Measurements from ENCODE around the gene TCF12.

The TCF12 gene

DNA sequence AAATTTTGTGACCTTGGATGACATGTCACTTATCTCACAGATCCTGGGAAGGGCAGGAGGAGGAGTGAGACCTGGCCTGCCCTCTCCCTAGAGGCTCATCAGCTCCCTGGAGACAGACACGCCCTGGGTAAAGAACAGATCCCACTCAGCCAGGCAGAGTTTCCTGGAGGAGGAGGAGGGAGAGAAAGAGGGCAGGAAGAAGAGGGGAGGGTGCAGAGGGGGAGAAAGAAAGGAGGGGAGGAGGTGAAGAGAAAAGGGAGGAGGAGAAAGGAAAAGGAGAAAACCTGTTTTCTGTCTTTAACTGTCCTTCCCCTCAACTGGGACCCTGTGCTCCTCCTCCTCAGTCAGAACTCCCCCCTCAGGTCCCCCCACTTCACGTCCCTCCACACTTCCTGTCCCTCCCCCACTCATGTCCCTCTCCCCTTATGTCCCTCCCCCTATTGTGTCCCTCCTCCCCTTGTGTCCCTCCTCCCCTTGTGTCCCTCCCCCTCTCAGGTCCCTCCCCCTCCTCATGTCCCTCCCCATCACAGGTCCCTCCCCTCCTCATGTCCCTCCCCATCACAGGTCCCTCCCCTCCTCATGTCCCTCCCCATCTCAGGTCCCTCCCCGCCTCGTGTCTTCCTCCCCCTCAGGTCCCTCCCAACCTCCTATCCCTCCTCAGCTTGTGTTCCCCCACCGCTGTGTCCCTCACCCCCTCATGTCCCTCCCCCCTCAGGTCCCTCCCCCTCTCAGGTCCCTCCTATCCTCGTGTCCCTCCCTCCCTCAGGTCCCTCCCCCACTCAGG lies 405.6 kb downstream of the TCF12 start:
- DNase-seq (ENCODE audit: insufficient read length, low spot score) (peak; percentile 88), FAIRE-seq (peak; percentile 96)

DNA sequence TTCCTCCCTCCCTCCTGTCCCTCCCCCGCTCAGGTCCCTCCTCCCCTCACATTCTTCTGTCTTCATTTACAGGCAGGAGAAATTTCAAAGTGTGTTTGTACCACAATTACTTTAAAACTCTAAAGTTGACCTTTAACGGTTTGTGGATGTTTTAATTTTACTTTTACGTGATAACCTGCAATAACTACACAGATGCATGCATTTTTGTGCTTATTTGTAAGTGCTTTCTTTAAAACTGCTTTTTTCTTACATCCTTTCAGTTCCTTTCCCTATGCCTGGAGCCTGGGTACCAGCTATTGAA lies 406.1 kb downstream of the TCF12 start:
- DNase-seq (ENCODE audit: insufficient read length, low spot score) (no peak), FAIRE-seq (no peak)

GRCh38 chr15:57324944-57325679 lies 406.7 kb downstream of the TCF12 start:
- no peak for FAIRE-seq

DNA sequence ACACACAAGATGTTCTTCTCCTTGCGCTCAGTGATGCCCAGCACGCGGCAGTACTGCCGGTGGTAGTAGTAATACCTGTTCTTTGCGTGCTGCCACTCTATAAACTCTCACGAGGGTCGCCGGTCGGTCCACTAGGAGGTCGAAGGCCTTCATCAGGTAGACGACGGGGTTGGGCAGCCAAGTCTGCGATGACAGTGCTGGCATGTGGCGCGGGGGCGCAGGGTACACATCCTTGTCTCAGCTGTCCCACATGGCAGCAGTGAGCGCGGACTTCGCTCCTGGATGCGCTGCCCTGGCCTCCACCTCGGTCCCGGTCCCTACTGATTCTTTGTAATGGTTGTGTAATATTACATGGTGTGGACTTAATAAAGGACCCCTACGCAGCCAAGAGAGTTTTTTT lies 407.8 kb downstream of the TCF12 start:
- FAIRE-seq (no peak), DNase-seq (ENCODE audit: insufficient read length, low spot score) (no peak)

More at GRCh38 chr15:57324944-57325679, 406.7 kb downstream of the TCF12 start:
- DNase-seq (ENCODE audit: insufficient read length, low spot score): no peak

DNA sequence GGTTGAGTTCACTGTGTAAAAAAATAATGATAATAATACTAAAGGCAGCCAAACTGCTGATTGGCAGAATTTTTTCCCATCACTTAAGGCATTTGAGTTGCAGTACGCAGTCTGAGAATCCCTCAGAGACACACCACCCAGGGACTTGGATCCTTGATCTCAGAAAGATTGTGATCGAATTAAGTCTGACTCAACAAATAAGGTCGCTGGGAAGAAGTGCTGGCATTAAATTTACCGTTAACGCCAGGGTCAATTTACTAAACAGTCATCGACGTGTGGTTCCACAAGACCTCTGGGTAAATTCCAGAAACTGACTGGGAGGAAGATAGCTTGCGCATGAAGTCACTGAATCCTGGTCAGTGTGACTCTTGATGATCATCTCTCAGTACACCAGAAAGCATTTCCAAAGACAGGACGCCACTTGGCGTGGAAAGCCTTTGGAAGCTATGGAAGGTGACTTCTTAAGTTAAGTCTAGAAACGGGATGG lies 409.6 kb downstream of the TCF12 start:
- FAIRE-seq (peak; percentile 57), DNase-seq (ENCODE audit: insufficient read length, low spot score) (peak; percentile 73)

DNA sequence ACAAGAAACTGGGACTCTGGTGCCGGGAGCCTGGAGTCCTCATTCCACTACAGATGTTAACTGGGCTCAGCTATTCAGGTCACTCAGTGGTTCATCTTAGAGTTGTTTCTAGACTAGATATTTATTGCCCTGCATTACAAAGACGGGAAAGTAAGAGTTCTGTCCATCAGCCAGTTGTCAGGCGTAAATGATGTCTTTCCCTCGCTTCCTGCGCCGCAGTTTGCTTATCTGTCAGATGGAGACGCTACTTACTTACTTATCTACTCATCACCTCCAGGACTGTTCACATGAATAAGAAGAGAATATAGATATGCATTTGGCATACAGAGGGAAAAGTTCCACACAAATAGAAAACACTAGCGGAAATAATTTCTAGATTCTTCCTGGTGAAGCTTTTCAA lies 410.0 kb downstream of the TCF12 start:
- FAIRE-seq: no peak

GRCh38 chr15:57328897-57329296 lies 410.5 kb downstream of the TCF12 start:
- no peak for FAIRE-seq
- DNase-seq (ENCODE audit: insufficient read length, low spot score): no peak

More for the DNA sequence above, 410.0 kb downstream of the TCF12 start:
- no peak for DNase-seq (ENCODE audit: insufficient read length, low spot score)

DNA sequence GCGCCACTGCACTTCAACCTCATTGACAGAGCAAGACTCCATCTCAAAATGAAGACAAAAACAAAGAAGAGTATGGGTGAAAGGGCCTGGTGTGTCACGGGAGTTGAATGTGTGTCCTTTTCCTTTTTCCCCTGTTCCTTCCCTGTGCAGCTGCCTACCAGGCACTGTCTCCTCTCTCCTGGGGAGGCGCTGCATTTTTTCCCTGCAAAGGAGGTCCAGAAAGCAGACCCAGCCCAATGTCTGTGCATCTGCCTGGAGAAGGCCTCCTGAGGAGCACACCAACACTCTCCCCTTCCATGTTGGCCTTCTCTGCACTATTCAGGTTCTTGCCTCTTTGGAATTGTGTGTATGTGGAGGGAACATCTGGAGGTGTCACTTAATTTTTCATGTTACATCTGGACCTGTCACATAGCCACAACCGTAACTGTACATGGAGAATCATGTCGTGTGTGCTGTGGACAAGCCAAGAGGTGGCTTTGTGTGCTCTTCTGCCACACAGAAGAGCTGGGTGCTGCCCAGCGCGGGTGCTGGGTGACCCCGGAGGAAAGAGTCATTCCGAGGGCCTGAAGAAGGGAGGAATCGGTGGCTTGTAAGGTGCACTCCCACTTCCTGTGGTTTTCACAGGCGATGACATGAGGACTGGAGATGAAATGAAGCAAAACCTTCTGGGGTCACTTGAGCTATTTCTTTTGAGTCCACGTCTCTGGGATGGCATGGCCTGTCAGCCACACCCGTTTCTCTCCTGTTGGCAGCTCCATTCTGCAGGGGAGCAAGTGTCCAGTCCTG lies 411.3 kb downstream of the TCF12 start:
- FAIRE-seq (no peak), DNase-seq (ENCODE audit: insufficient read length, low spot score) (no peak)

DNA sequence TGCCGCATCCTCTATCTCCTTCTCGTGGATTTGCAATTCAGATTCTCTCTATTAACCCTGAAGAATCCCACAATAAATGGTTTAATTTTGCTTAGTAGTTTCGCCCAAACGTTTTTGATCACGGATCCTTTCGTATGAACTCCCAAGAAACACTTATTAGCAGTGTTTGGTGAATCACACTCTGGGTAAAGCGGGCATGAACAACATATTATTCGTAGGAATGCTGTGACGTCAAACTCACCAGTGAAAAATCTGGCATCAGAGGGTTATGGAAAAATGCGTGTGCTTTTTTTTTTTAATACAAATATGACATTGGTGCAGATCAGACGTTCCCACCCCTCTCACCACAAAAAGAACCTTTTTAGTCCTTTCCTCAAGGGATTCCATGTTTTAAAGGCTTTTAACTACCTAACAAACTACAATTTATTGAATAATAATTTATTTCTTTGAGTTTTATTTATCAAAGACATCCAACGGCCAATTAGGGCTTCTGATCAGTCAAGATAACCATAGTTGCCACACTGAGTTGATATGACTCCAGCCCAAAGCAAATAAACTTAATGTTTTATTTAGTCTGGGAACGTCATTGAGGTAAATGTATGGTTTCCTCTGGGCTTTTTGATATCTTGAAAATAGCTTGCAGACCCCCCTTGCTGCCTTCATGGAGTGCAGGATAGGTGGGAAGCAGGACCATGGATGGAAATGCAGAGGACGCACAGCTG lies 412.3 kb downstream of the TCF12 start:
- FAIRE-seq: no peak

GRCh38 chr15:57332326-57332725 lies 413.9 kb downstream of the TCF12 start:
- FAIRE-seq: no peak
- no peak for DNase-seq (ENCODE audit: insufficient read length, low spot score)

More for the DNA sequence above, 412.3 kb downstream of the TCF12 start:
- no peak for DNase-seq (ENCODE audit: insufficient read length, low spot score)

DNA sequence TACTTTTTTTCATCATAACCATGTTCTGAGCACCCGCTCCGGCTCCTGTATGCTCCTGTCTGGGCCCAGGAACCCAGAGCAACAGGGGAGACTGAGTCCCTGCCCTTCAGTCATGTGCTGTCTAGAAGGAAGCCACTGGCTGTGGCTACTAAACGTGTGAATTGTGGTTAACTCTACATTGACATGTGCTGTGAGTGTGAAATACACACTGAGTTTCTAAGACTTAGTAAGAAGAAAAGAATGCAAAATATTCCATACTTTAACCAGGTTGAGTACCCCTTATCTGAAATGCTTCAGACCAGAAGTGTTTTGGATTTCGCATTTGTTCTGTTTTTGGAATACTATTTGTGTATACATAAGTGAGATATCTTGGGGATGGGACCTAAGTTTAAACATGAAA lies 415.0 kb downstream of the TCF12 start:
- no peak for DNase-seq (ENCODE audit: insufficient read length, low spot score)

DNA sequence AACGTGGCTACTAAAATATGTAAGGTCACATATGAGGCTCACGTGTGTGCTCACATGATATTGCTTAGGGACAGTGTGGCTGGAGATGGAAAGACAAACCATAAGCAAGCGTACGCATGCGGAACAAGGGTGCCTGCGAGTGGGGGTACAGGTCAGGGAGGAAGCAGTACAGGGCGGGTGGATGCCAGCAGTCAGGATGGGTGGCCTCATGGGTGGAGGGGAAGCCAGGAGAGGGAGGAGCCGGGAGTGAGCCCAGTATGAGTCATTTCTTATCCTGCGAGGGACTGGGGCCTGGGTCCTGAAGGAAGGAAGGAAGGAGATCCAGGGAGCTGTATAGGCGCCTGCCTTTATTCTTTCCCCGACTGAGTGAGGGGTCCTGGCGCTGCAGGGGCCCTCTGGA lies 415.8 kb downstream of the TCF12 start:
- DNase-seq (ENCODE audit: insufficient read length, low spot score): peak; percentile 51
- no peak for FAIRE-seq

More for the DNA sequence above, 415.0 kb downstream of the TCF12 start:
- no peak for FAIRE-seq

- no peak for FAIRE-seq
- DNase-seq (ENCODE audit: insufficient read length, low spot score): no peak
Measured at GRCh38 chr15:57335293-57335715, 416.9 kb downstream of the TCF12 start.

GRCh38 chr15:57335719-57336118 lies 417.3 kb downstream of the TCF12 start:
- DNase-seq (ENCODE audit: insufficient read length, low spot score) (no peak), FAIRE-seq (no peak)

- no peak for DNase-seq (ENCODE audit: insufficient read length, low spot score)
Measured at GRCh38 chr15:57337868-57338411, 419.5 kb downstream of the TCF12 start.

DNA sequence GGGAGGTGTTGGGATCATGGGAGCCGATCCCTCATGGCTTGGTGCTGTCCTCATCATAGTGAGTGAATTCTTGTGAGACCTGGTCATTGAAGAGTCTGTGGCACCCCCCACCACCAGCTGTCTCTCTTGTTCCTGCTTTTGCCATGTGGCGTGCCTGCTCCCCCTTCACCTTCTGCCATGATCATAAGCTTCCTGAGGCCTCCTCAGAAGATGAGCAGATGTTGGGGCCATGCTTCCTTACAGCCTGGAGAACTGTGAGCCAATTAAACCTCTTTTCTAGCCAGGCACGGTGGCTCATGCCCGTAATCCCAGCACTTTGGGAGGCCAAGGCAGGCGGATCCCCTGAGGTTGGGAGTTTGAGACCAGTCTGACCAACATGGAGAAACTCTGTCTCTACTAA lies 420.9 kb downstream of the TCF12 start:
- DNase-seq (ENCODE audit: insufficient read length, low spot score): no peak
- FAIRE-seq: no peak

More at GRCh38 chr15:57337868-57338411, 419.5 kb downstream of the TCF12 start:
- no peak for FAIRE-seq

All from HTR-8/SVneo (cell line).